Measurements from ENCODE around the gene C11orf91.

GRCh38 chr11:33659370-33660139, 41.1 kb downstream of the C11orf91 start:
- TF ChIP-seq ZNF274 (IDR thresholded peaks at IDR 0.05; ENCODE audit: low read depth, low read length), result no peak
- no peak for TF ChIP-seq YY1 (IDR thresholded peaks at IDR 0.05; ENCODE audit: insufficient read depth, insufficient read length)
- TF ChIP-seq SUZ12 (IDR thresholded peaks at IDR 0.05; ENCODE audit: extremely low read depth, insufficient read depth, insufficient read length), result no peak
